Esophagus muscularis mucosa (tissue), 2 donors: ENCODE results near the gene TRPT1.

Experiments used
- POLR2A ChIP-seq: fragments of 450-650 bp; IDR thresholded peaks from one replicate; pipeline ENCODE4 v1.6.1; 2017; ENCODE audit warnings: antibody characterized with exemption, moderate library complexity, mild to moderate bottlenecking, low read depth
- POLR2AphosphoS5 ChIP-seq, 2 donors: sonication (generic); formaldehyde crosslinking; IDR thresholded peaks; one replicate each; pipeline ENCODE4 v1.6.1; 2017; ENCODE audit warnings: antibody characterized with exemption in 2 of 2

GRCh38 chr11:64180891-64181290, 45.1 kb downstream of the TRPT1 start:
- TF ChIP-seq POLR2A (no peak), POLR2AphosphoS5 (IDR thresholded peaks at IDR 0.05) (no peak)
